Measurements from ENCODE around the gene IFNGR2.

GRCh38 chr21:33443194-33443593 lies 40.0 kb downstream of the IFNGR2 start:
- TF ChIP-seq HDAC2 (IDR thresholded peaks at IDR 0.05; ENCODE audit: borderline replicate concordance in 1 of 2, low read depth in 2 of 2, low read length in 2 of 2) (no peak), CTCF (IDR thresholded peaks at IDR 0.05; ENCODE audit: control extremely low read depth in 1 of 3, insufficient read depth in 1 of 3, low read depth in 1 of 3, low read length in 3 of 3) (no peak)
